SK-N-MC (cell line): ENCODE data around the gene SNRNP200.

ENCODE experiments used
- DNase-seq: peaks from one replicate; pipeline ENCODE4 v3.0.0-alpha.2; 2011; ENCODE audit warnings: low read depth, low spot score
- H3K27ac ChIP-seq: fragments of 200-600 bp; sonication (generic); 2 replicates; pipeline ENCODE4 v1.5.1; 2016; ENCODE audit warnings: mixed run types
- H3K36me3 ChIP-seq: fragments of 200-600 bp; sonication (generic); 2 replicates; pipeline ENCODE4 v1.6.1; 2017; ENCODE audit warnings: antibody characterized with exemption, low read length, mixed read lengths; ENCODE audit not compliant: insufficient read depth
- H3K4me3 ChIP-seq: fragments of 200-600 bp; sonication (generic); 2 replicates; pipeline ENCODE4 v1.5.1; 2016
- H3K9ac ChIP-seq: fragments of 200-600 bp; sonication (generic); 2 replicates; pipeline ENCODE4 v1.8.0; 2017; ENCODE audit warnings: mixed run types, mixed read lengths; ENCODE audit not compliant: insufficient read length
- H3K9me3 ChIP-seq: fragments of 200-600 bp; sonication (generic); 2 replicates; pipeline ENCODE4 v1.6.1; 2017; ENCODE audit warnings: low read depth, mild to moderate bottlenecking, antibody characterized with exemption, low read length, moderate library complexity, mixed read lengths
- EZH2 ChIP-seq: fragments of 200-600 bp; sonication (generic); IDR thresholded peaks from one replicate; pipeline ENCODE4 v1.6.1; 2017; ENCODE audit warnings: antibody characterized with exemption
- FOXP2 ChIP-seq: optimal IDR thresholded peaks from 2 replicates; pipeline ENCODE3; 2011; ENCODE audit warnings: mild to moderate bottlenecking, moderate library complexity; ENCODE audit not compliant: insufficient read depth; ENCODE audit errors: extremely low read length, control extremely low read depth
- POLR2AphosphoS5 ChIP-seq: IDR thresholded peaks from 2 replicates; pipeline ENCODE4 v1.6.1; 2012; ENCODE audit warnings: mild to moderate bottlenecking, low read depth, low read length, borderline replicate concordance

The SNRNP200 gene

GRCh38 chr2:96329456-96329855 lies 24.1 kb upstream of the SNRNP200 start:
- Histone ChIP-seq H3K36me3 (peaks cover 28% of the 10 kb centered on the region), H3K9ac (no peak overlapping the region), H3K9me3 (no peaks in the 10 kb centered on the region), H3K27ac (no peak overlapping the region), H3K4me3 (no peak overlapping the region)
- DNase-seq: no peak
- TF ChIP-seq EZH2 (no peak), POLR2AphosphoS5 (no peak), FOXP2 (no peak)

GRCh38 chr2:96326990-96327820 lies 21.9 kb upstream of the SNRNP200 start:
- H3K4me3 ChIP-seq: no peak overlapping the region
- no peak overlapping the region for H3K27ac ChIP-seq
- TF ChIP-seq POLR2AphosphoS5: no peak
- TF ChIP-seq EZH2: no peak
- TF ChIP-seq FOXP2: no peak
- H3K9ac ChIP-seq: no peak overlapping the region
- peaks cover 28% of the 10 kb centered on the region for H3K36me3 ChIP-seq
- DNase-seq: no peak
- H3K9me3 ChIP-seq: no peaks in the 10 kb centered on the region

- H3K9me3 ChIP-seq: no peaks in the 10 kb centered on the region
- H3K36me3 ChIP-seq: peaks cover 28% of the 10 kb centered on the region
- no peak overlapping the region for H3K27ac ChIP-seq
- peak overlapping the region; percentile 95 for H3K4me3 ChIP-seq
- no peak for DNase-seq
- no peak for TF ChIP-seq EZH2
- peak overlapping the region; percentile 93 for H3K9ac ChIP-seq
Measured at GRCh38 chr2:96326564-96326963, 21.2 kb upstream of the SNRNP200 start.

GRCh38 chr2:96325884-96326255 lies 20.5 kb upstream of the SNRNP200 start:
- Histone ChIP-seq H3K9ac (peak overlapping the region; percentile 93), H3K36me3 (peaks cover 28% of the 10 kb centered on the region), H3K27ac (no peak overlapping the region), H3K9me3 (no peaks in the 10 kb centered on the region), H3K4me3 (peak overlapping the region; percentile 95)
- DNase-seq: no peak
- TF ChIP-seq EZH2 (no peak), FOXP2 (no peak), POLR2AphosphoS5 (no peak)

- DNase-seq: no peak
- peak; percentile 67; the same call in 1 of the 2 replicates for TF ChIP-seq POLR2AphosphoS5
- TF ChIP-seq FOXP2: no peak
- no peak for TF ChIP-seq EZH2
- H3K4me3 ChIP-seq: peak within 1 kb of the TSS; percentile 95
- peak within 1 kb of the TSS; percentile 34; the same call in 1 of the 2 replicates for H3K27ac ChIP-seq
- no peaks in the 10 kb centered on the region for H3K9me3 ChIP-seq
- peaks cover 28% of the 10 kb centered on the region for H3K36me3 ChIP-seq
- peak within 1 kb of the TSS; percentile 93 for H3K9ac ChIP-seq
Measured at GRCh38 chr2:96325041-96325883, 19.9 kb upstream of the SNRNP200 start, which contains the start of gene ITPRIPL1. TSS of gene ITPRIPL1 (plus strand) at chr2:96325317. CDS start at chr2:96325840, 523 bp downstream.

GRCh38 chr2:96324721-96325040 lies 19.3 kb upstream of the SNRNP200 start:
- peak overlapping the region; percentile 95 for H3K4me3 ChIP-seq
- no peak for DNase-seq
- TF ChIP-seq EZH2 (no peak), POLR2AphosphoS5 (no peak), FOXP2 (no peak)
- H3K9ac ChIP-seq: peak overlapping the region; percentile 62
- no peak overlapping the region for H3K27ac ChIP-seq
- H3K9me3 ChIP-seq: no peaks in the 10 kb centered on the region
- peaks cover 28% of the 10 kb centered on the region for H3K36me3 ChIP-seq

GRCh38 chr2:96323849-96324248 lies 18.5 kb upstream of the SNRNP200 start:
- no peaks in the 10 kb centered on the region for H3K9me3 ChIP-seq
- no peak for DNase-seq
- no peak overlapping the region for H3K9ac ChIP-seq
- H3K36me3 ChIP-seq: peaks cover 25% of the 10 kb centered on the region
- no peak overlapping the region for H3K4me3 ChIP-seq
- TF ChIP-seq FOXP2 (no peak), POLR2AphosphoS5 (no peak), EZH2 (no peak)
- H3K27ac ChIP-seq: no peak overlapping the region

GRCh38 chr2:96320728-96321622 lies 15.6 kb upstream of the SNRNP200 start:
- Histone ChIP-seq H3K9ac (peak overlapping the region; percentile 27), H3K27ac (no peak overlapping the region), H3K9me3 (no peaks in the 10 kb centered on the region), H3K4me3 (peak overlapping the region; percentile 79), H3K36me3 (no peaks in the 10 kb centered on the region)
- DNase-seq: no peak
- no peak for TF ChIP-seq FOXP2
- no peak for TF ChIP-seq POLR2AphosphoS5
- no peak for TF ChIP-seq EZH2
